ENCODE measurements around the gene FANCG. TPM values are rescaled to one million over a fixed set of nuclear protein-coding genes. Genes with fewer than 3 reads are reported as not detected.

FANCG gene
- total RNA-seq, 1 experiment from 2014 or later: 74.8 TPM

- no peaks in the 10 kb centered on the region for H3K27me3 ChIP-seq (replicated peaks; ENCODE audit: control insufficient read depth, insufficient read depth, low read length)
- Mint-ChIP-seq H3K27ac (ENCODE audit: unreplicated experiment) (no peak overlapping the region), H3K4me1 (ENCODE audit: low read depth, unreplicated experiment) (no peaks in the 10 kb centered on the region), H3K27me3 (ENCODE audit: insufficient read depth, unreplicated experiment) (no peaks in the 10 kb centered on the region), H3K36me3 (ENCODE audit: insufficient read depth, unreplicated experiment) (peaks cover 7% of the 10 kb centered on the region), H3K9me3 (ENCODE audit: unreplicated experiment) (peaks cover 6% of the 10 kb centered on the region), H3K4me3 (ENCODE audit: unreplicated experiment) (no peak overlapping the region)
- TF ChIP-seq CTCF (IDR thresholded peaks at IDR 0.05; ENCODE audit: insufficient read depth in 1 of 2, low read depth in 1 of 2, low read length in 1 of 2, severe bottlenecking in 1 of 2, unreplicated experiment in 1 of 2): no peak
- H3K36me3 ChIP-seq (ENCODE audit: control insufficient read depth, insufficient read depth, low read length): no peaks in the 10 kb centered on the region
- H3K9me3 ChIP-seq: no peaks in the 10 kb centered on the region
- CTCF ChIA-PET: no interaction called here
- DNase-seq: no peak
- intact Hi-C loops (cut with micrococcal nuclease; ENCODE audit: unreplicated experiment): no loop called here
- H3K4me1 ChIP-seq: no peaks in the 10 kb centered on the region
- POLR2A ChIA-PET: no interaction called here
- no TSS peak for BruUV-seq (replicated peaks)
- H3K4me3 ChIP-seq (ENCODE audit: low read depth, low read length): no peak overlapping the region
These were observed 43.7 kb downstream of the FANCG start for GRCh38 chr9:35035851-35036701.

GRCh38 chr9:35033101-35033500, 46.6 kb downstream of the FANCG start:
- Mint-ChIP-seq H3K27ac (ENCODE audit: unreplicated experiment) (no peak overlapping the region), H3K36me3 (ENCODE audit: insufficient read depth, unreplicated experiment) (peaks cover 7% of the 10 kb centered on the region), H3K4me3 (ENCODE audit: unreplicated experiment) (no peak overlapping the region), H3K4me1 (ENCODE audit: low read depth, unreplicated experiment) (no peaks in the 10 kb centered on the region), H3K27me3 (ENCODE audit: insufficient read depth, unreplicated experiment) (no peaks in the 10 kb centered on the region), H3K9me3 (ENCODE audit: unreplicated experiment) (peaks cover 20% of the 10 kb centered on the region)
- BruUV-seq (replicated peaks): no TSS peak
- Histone ChIP-seq H3K4me3 (ENCODE audit: low read depth, low read length) (no peak overlapping the region), H3K27me3 (replicated peaks; ENCODE audit: control insufficient read depth, insufficient read depth, low read length) (no peaks in the 10 kb centered on the region), H3K9me3 (no peaks in the 10 kb centered on the region), H3K36me3 (ENCODE audit: control insufficient read depth, insufficient read depth, low read length) (no peaks in the 10 kb centered on the region), H3K4me1 (no peaks in the 10 kb centered on the region)
- CTCF ChIA-PET: no interaction called here
- no peak for TF ChIP-seq CTCF (IDR thresholded peaks at IDR 0.05; ENCODE audit: insufficient read depth in 1 of 2, low read depth in 1 of 2, low read length in 1 of 2, severe bottlenecking in 1 of 2, unreplicated experiment in 1 of 2)
- intact Hi-C loops (cut with micrococcal nuclease; ENCODE audit: unreplicated experiment): no loop called here
- POLR2A ChIA-PET: no interaction called here
- no peak for DNase-seq

- Mint-ChIP-seq H3K27ac (ENCODE audit: unreplicated experiment) (no peak overlapping the region), H3K27me3 (ENCODE audit: insufficient read depth, unreplicated experiment) (no peaks in the 10 kb centered on the region), H3K4me3 (ENCODE audit: unreplicated experiment) (no peak overlapping the region), H3K4me1 (ENCODE audit: low read depth, unreplicated experiment) (peaks cover 20% of the 10 kb centered on the region), H3K9me3 (ENCODE audit: unreplicated experiment) (peaks cover 20% of the 10 kb centered on the region), H3K36me3 (ENCODE audit: insufficient read depth, unreplicated experiment) (no peaks in the 10 kb centered on the region)
- H3K4me3 ChIP-seq (ENCODE audit: low read depth, low read length): no peak overlapping the region
- no peak for TF ChIP-seq CTCF (IDR thresholded peaks at IDR 0.05; ENCODE audit: insufficient read depth in 1 of 2, low read depth in 1 of 2, low read length in 1 of 2, severe bottlenecking in 1 of 2, unreplicated experiment in 1 of 2)
- H3K27me3 ChIP-seq (replicated peaks; ENCODE audit: control insufficient read depth, insufficient read depth, low read length): no peaks in the 10 kb centered on the region
- peaks cover 27% of the 10 kb centered on the region for H3K4me1 ChIP-seq
- POLR2A ChIA-PET: no interaction called here
- no peaks in the 10 kb centered on the region for H3K36me3 ChIP-seq (ENCODE audit: control insufficient read depth, insufficient read depth, low read length)
- no peak for DNase-seq
- H3K9me3 ChIP-seq: no peaks in the 10 kb centered on the region
- CTCF ChIA-PET: no interaction called here
- no TSS peak for BruUV-seq (replicated peaks)
- intact Hi-C loops (cut with micrococcal nuclease; ENCODE audit: unreplicated experiment): loop anchor here (5.0 kb wide), 1 partner anchor 43 kb away; the partner anchor contains the start of gene DNAJB5
These were observed 49.9 kb downstream of the FANCG start for GRCh38 chr9:35029852-35030251.

All from Caco-2 (cell line).